Stimulated activated CD8-positive, alpha-beta memory T cell treated with anti-CD3 and anti-CD28 coated beads, Interleukin-4, amount 100 ng/mL, for 1 hour (primary cell): ENCODE measurements around the gene LY6G5C.

ENCODE experiments used
- DNase-seq, 2 donors: peaks; one replicate each; pipeline ENCODE4 v3.0.0-alpha.2; 2020; ENCODE audit warnings: low read depth in 2 of 2, low spot score in 1 of 2

Gene LY6G5C, protein sequence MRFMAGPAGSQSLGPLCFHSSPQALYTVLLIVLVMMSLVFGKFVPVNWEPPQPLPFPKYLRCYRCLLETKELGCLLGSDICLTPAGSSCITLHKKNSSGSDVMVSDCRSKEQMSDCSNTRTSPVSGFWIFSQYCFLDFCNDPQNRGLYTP

GRCh38 chr6:31680226-31681134, at the start of gene LY6G5C:
LY6G5C (minus strand) TSS chr6:31681067; CDS start chr6:31680373, 694 bp downstream.
- DNase-seq: peak in 1 of 2 donors; percentile 45

DNA sequence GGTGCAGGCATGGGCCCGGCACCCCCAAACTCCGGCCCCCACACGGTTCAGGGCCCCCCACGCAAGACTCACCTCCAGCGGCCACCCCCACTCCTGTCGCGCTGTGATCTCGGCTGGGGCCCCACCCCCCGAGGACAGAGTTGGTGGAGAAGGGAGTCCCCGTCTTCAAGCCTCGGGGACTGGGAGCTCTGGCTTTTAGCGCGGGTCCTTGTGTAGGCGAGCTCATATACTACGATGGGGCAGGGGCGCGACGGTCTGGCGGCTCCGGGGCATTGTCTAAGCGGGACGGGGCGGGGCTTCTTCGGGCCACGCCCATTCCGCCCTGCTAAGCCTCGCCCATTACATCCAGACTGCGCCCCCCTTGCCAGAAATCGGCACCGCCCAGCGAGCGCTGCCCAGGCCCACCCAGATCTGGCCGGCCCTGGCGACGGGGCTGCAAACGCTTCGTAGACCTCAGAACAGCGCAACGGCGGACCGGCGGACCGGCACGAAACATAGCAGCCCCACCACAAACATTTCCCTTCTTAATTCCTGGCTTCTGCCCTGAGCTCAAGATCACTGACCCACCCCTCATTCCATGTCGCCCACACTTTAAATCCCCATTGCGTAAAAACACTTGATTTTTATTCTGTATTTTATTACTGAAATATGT, 49.2 kb upstream of the LY6G5C start:
- peak in 1 of 2 donors; percentile 46 for DNase-seq

- DNase-seq: peak in 1 of 2 donors; percentile 65
Observed at GRCh38 chr6:31729515-31729978, 48.7 kb upstream of the LY6G5C start.

GRCh38 chr6:31728767-31729514, 48.1 kb upstream of the LY6G5C start, which contains the start of gene DDAH2:
DDAH2 (minus strand) TSS chr6:31729299; CDS start chr6:31729161, 138 bp downstream.
- DNase-seq: peak in 1 of 2 donors; percentile 65

GRCh38 chr6:31727717-31728671, 47.1 kb upstream of the LY6G5C start:
- no peak for DNase-seq

- no peak for DNase-seq
Observed at GRCh38 chr6:31727034-31727716, 46.3 kb upstream of the LY6G5C start.

- DNase-seq: no peak
Observed at GRCh38 chr6:31725502-31726350, 44.9 kb upstream of the LY6G5C start.

DNA sequence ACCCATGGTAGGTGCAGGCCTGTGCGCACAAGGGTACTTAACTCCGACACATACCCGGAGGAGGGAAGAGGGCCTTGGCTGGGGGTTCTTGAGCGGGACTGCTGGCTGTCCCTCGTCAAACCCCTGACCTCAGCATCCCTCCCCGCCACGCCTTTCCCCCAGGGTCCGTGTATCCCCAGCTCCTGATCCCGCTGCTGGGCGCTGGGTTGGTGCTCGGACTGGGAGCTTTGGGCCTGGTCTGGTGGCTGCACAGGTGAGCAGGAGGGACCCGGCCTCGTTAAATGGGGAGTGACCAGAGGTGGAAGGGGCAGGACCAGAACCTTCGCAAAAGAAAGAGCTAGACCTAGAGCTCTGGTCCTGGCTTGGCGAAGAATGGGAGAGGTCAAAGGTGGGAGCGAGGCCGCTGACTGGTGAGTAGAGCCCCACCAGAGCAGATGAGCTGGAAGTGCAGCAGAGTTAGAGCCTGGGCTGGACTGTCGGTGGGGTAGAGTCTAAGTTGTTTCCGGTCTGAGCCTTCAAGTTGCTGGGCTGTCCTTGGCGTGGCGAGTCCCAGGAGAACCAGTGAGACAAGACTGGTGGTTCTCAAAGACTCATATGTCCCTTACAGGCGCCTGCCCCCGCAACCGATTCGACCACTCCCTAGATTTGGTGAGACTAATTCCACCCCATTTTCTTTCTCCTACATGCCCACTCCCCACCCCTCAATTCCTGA, 43.3 kb upstream of the LY6G5C start:
- DNase-seq: no peak

GRCh38 chr6:31723245-31723979, 42.5 kb upstream of the LY6G5C start, which contains the start of gene MPIG6B:
MPIG6B (plus strand) TSS chr6:31723373; CDS start chr6:31723384, 11 bp downstream.
- no peak for DNase-seq

DNA sequence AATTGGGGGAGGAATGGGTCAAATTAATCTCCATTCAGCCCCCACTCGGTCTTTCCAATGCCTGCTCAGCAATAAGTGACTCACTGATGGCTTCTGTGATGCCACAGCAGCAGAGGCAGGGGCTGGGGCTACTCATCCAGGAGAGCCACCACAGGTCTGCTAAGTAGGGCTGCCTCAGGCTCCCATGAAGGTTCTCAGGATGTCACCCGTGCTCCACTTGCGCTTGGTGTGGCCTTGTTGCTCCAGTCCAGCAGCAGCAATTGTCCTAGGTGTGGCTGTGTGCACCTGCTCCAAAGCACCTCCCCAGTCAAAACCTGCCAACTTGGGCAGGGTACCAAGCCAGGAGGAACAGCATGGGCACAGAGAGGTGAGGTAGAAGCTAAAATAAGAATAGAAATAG, 41.3 kb upstream of the LY6G5C start:
- DNase-seq: no peak

DNA sequence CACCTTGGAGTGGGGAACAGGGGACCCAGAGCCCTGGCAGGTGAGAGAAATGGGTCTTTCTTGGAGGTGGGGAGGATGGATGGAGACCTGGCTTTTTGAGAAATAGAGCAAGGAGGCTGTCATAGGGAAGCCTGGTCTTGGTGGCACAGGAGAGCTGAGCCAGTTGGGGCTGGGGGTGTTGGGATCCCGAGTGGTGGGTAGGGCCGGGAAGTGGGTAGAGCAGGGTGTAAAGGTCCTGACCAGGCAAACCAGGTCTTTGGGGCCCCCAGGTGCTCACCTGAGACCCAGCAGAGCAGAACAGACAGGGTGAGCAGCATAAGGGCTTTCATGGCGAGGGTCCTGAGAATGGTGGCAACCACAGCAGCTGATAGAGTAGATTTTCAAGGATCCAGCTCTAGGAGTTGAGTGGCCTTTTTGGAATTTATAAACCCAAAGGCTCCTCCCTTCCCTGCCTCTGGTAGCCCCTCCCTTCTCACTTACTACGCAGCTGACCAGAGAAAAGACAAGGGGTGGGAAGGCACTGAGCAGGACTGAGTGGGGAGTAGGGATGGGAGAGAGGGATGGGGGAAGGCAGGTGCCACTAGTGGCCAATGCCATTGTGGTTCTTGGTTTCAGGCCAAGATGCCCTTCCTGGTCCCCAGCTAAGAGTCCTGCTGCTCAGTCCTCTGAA, 40.6 kb upstream of the LY6G5C start, which contains the start of gene LY6G6C:
TSS of gene LY6G6C (minus strand) at position 396 of the 670 bp plus-strand sequence. CDS start at position 329, 67 bp downstream.
- no peak for DNase-seq

GRCh38 chr6:31720196-31720770, 39.4 kb upstream of the LY6G5C start:
- no peak for DNase-seq

DNA sequence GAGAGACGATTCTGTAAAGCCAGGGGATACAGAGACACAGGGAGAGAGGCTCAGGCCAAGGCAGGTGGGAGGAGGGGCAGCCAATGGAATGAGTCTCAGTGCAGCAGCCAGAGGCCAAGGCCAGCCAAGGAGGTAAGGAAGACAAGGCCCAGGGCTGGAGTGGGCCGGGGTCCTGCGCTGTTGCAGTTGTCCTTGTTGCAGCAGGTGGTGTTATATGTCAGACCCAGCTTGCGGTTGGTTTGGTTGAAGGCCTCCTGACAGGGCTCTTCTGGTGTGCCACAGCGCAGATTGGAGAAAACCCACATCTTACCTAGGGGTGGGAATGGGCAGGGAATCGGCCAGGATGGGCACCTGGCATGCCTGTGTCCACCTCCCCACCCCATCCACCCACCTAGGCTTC, 38.1 kb upstream of the LY6G5C start:
- DNase-seq: no peak

DNA sequence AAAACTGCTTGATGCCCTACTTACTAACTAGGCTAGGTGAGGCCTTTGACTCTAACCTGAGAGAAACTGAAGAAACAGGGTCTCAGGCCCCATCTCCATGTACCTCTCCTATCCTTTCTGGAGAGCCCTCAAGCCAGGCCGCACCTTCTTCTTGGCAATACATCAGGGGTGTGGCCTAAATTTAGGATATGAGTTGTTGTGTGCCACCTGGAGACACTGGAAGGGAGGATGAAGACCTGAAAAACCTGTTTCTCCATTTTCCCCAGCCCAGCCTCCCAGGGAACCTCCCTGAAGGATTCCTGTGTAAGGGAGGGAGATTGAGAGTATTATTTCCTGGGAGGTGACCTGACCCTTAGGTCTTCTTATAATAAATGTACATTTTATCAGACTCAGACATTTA, 37.4 kb upstream of the LY6G5C start:
- DNase-seq: no peak

DNA sequence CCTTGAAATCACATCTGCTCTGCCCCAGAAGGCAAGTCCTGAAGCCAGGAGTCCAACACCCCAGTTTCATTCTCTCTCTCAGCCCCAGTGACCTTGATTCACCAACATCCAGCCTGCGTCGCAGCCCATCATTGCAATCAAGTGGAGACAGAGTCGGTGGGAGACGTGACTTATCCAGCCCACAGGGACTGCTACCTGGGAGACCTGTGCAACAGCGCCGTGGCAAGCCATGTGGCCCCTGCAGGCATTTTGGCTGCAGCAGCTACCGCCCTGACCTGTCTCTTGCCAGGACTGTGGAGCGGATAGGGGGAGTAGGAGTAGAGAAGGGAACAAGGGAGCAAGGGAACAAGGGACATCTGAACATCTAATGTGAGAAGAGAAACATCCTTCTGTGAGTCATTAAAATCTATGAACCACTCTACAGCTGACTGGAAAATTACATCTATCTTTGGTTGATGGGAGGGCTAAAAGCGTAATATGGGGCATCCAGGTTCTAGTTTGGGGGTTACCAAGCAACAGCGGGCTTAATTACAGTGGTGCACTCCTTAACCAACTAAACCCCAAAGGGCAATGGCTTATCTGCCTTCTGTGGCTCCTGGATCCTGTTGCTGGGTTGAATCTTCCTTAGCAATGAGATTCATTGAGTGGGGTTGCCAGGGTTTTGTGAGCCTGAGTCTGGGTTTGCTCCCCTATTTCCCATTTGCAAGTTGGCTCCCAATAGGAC, 36.8 kb upstream of the LY6G5C start:
- DNase-seq: no peak
